Smooth muscle cell (in vitro differentiated cells): ENCODE results near the gene FAM107A. TPM values are rescaled to one million over a fixed set of nuclear protein-coding genes. Genes with fewer than 3 reads are reported as not detected.

Experiments
- DNase-seq: peaks from one replicate; lab custom pipeline; 2025; ENCODE audit not compliant: unreplicated experiment; lab: John Stamatoyannopoulos, UW
- H2AFZ ChIP-seq: fragments of 200-600 bp; sonication (generic); 2 replicates; pipeline ENCODE4 v1.6.0; 2016; ENCODE audit warnings: antibody characterized with exemption, low read depth, mild to moderate bottlenecking
- H3F3A ChIP-seq: fragments of 200-600 bp; sonication (generic); 2 replicates; pipeline ENCODE4 v1.6.0; 2017; ENCODE audit warnings: antibody characterized with exemption, low read depth
- H3K27ac ChIP-seq: fragments of 200-600 bp; sonication (generic); 2 replicates; pipeline ENCODE4 v1.5.1; 2016; ENCODE audit warnings: low read depth, mild to moderate bottlenecking
- H3K27me3 ChIP-seq: fragments of 200-600 bp; sonication (generic); 2 replicates; pipeline ENCODE4 v1.6.1; 2016; ENCODE audit warnings: low read depth, mild to moderate bottlenecking
- H3K36me3 ChIP-seq: fragments of 200-600 bp; sonication (generic); 2 replicates; pipeline ENCODE4 v1.5.1; 2016; ENCODE audit warnings: low read depth
- H3K4me1 ChIP-seq: fragments of 200-600 bp; sonication (generic); 2 replicates; pipeline ENCODE4 v1.5.1; 2016; ENCODE audit warnings: low read depth
- H3K4me2 ChIP-seq: fragments of 200-600 bp; sonication (generic); 2 replicates; pipeline ENCODE4 v1.6.0; 2016; ENCODE audit warnings: mild to moderate bottlenecking
- H3K4me3 ChIP-seq: fragments of 200-600 bp; sonication (generic); 2 replicates; pipeline ENCODE4 v1.5.1; 2016; ENCODE audit warnings: mild to moderate bottlenecking
- H3K79me2 ChIP-seq: fragments of 200-600 bp; sonication (generic); 2 replicates; pipeline ENCODE4 v1.6.0; 2016; ENCODE audit warnings: low read depth, mild to moderate bottlenecking
- H3K9ac ChIP-seq: fragments of 200-600 bp; sonication (generic); 2 replicates; pipeline ENCODE4 v1.6.0; 2016; ENCODE audit warnings: low read depth
- H3K9me3 ChIP-seq: fragments of 200-600 bp; sonication (generic); replicated peaks from 2 replicates; pipeline ENCODE4 v1.5.1; 2016; ENCODE audit warnings: low read depth
- H4K20me1 ChIP-seq: fragments of 200-600 bp; sonication (generic); 2 replicates; pipeline ENCODE4 v1.6.0; 2016; ENCODE audit warnings: low read depth
- CTCF ChIP-seq: fragments of 200-600 bp; sonication (generic); IDR thresholded peaks from 2 replicates; pipeline ENCODE4 v1.5.1; 2017; ENCODE audit warnings: borderline replicate concordance, mild to moderate bottlenecking, antibody characterized with exemption; ENCODE audit not compliant: insufficient read depth, poor library complexity, severe bottlenecking
- WGBS: methylation state at CpG from one replicate; pipeline ENCODE4 v1.1.7; 2016; ENCODE audit warnings: low lambda C conversion rate; 5-methylcytosine and 5-hydroxymethylcytosine counted together
- polyA plus RNA-seq: library from polyadenylated mRNA; unstranded; fragments of >200 nt; fragmentation: Nextera tagmentation; extraction: Ambion mirVana; gene quantifications from 2 replicates; pipeline ENCODE4 v1.2.1, GENCODE V29; 2016
- total RNA-seq: library from RNA; depleted of rRNA; stranded (reverse); fragments of >200 nt; gene quantifications from 2 replicates; pipeline ENCODE4 v1.2.3, GENCODE V29; 2014

Gene FAM107A
- total and polyA plus RNA-seq, 2 experiments from 2014 or later = not detected

DNA sequence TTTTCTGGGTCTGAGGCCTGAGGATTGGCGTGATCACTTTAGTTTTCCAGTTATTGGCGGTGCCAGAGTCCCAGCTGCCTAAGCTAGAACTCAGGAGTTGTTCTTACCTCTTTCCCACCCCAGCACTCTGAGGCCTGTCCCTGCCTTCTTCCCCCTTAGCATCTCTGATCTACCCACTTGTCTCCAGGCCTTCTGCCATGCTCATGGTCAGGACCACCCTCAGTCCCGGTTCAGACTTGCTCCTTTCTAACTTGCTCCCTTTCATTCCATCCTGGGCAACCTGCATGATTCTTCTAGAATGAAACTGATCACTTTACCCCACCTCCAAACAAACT lies 55.9 kb downstream of the FAM107A start:
- no peak for DNase-seq
- Histone ChIP-seq H3K4me1 (peaks cover 35% of the 10 kb centered on the region), H3K36me3 (no peaks in the 10 kb centered on the region), H4K20me1 (no peaks in the 10 kb centered on the region), H3K9me3 (no peaks in the 10 kb centered on the region), H3K4me2 (no peak overlapping the region), H2AFZ (no peak overlapping the region), H3F3A (no peaks in the 10 kb centered on the region), H3K9ac (no peak overlapping the region), H3K79me2 (no peaks in the 10 kb centered on the region), H3K4me3 (no peak overlapping the region), H3K27me3 (no peaks in the 10 kb centered on the region), H3K27ac (no peak overlapping the region)
- 100% methylated on average over 3 of the region's 3 CpGs for WGBS
- TF ChIP-seq CTCF = no peak

DNA sequence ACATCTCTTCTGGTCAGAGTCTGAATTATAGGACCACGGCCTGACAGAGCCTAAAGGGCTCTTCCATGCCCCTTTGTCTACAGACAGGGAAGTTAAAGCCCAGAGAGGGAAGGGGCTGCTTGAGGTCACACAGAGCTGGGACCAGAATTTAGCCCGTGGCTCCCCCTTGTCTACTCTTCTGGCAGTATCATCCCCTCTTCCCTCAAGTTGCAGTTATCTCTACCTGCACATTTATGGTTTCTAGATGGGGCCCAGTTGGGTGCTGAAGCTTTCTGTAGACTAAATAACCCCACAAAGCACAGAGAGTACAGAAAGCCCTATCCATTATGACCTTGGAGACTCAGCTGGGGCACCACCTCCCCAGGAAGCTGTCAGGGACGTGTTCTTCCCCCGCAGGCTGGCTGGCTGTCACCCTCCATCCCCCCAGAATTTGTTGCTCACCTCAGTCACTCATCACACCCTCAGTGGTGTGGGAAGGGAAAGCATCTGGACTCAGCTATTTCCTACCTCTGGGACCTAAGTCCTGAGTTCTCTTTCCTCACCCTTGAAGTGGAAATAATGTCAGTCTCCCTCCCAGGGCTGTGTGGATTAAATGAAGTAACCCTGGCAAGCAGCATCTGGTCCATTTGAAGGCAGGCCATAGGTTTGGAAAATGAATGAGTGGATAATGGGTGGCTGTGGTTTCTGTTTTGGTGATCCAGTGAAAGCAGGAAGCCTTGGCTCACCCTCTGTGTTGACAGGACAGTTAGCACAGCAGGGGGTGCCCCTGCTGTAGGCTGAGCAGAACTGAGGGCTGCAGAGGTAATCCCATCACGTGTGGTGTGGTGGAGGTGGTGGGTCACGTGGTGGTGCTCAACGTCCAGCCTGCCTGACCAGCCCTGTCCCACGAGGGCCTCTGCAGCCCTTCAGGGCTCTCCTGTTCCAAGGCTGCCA lies 56.5 kb downstream of the FAM107A start:
- Histone ChIP-seq H3F3A (no peaks in the 10 kb centered on the region), H3K4me2 (no peak overlapping the region), H3K9ac (no peak overlapping the region), H3K27ac (no peak overlapping the region), H3K4me3 (no peak overlapping the region), H3K79me2 (no peaks in the 10 kb centered on the region), H3K4me1 (peaks cover 35% of the 10 kb centered on the region), H3K9me3 (no peaks in the 10 kb centered on the region), H2AFZ (no peak overlapping the region), H3K27me3 (no peaks in the 10 kb centered on the region), H3K36me3 (no peaks in the 10 kb centered on the region), H4K20me1 (no peaks in the 10 kb centered on the region)
- no peak for TF ChIP-seq CTCF
- WGBS = 69% methylated on average over 8 of the region's 8 CpGs
- no peak for DNase-seq

DNA sequence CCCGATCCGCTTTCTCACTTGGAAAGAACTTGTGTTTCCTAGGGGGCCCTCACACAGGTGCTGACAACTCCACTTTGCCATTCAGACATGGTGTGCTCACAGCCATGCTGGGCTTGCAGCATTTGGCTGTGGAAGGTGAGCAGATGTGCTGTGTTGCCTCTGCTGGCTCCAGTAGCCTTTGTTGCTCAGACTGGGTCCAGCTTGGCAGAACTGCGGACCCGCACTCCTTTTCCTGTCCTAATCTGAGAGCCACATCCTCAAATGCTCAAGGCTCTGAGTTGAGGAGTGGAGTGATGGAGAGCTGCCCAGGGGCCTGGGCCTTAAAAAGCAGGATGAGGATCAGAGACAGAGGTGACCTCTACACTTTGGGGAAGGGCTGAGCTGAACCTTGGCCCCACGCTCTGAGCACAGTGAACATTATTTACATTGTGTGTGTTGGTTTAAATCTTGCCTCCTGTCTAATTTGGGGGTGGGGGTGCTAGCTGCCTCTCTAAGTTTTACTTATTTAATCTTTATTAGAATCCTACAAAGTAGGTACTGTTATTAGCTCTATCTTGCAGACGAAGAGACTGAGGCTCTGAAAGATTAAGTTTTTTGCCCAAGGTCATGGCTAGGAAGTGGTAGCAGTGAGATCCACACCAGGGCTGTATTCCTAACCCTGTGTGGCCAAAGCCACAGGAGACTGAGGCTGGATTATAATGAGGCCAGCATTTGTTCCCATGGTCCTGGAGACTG lies 57.4 kb downstream of the FAM107A start:
- no peaks in the 10 kb centered on the region for H3F3A ChIP-seq
- no peak for DNase-seq
- H3K9me3 ChIP-seq = no peaks in the 10 kb centered on the region
- H3K27me3 ChIP-seq = no peaks in the 10 kb centered on the region
- WGBS = 84% methylated on average over 6 of the region's 6 CpGs
- no peak overlapping the region for H3K4me2 ChIP-seq
- no peak overlapping the region for H3K9ac ChIP-seq
- no peak overlapping the region for H2AFZ ChIP-seq
- no peaks in the 10 kb centered on the region for H3K79me2 ChIP-seq
- H3K4me1 ChIP-seq = peaks cover 35% of the 10 kb centered on the region
- no peaks in the 10 kb centered on the region for H3K36me3 ChIP-seq
- TF ChIP-seq CTCF = no peak
- no peaks in the 10 kb centered on the region for H4K20me1 ChIP-seq
- H3K27ac ChIP-seq = no peak overlapping the region
- H3K4me3 ChIP-seq = no peak overlapping the region
